ENCODE data around the gene KLHL29. TPM values are rescaled to one million over a fixed set of nuclear protein-coding genes. Genes with fewer than 3 reads are reported as not detected.

The KLHL29 gene
- total and polyA plus RNA-seq, 2 of the 13 experiments (the other 11 are each of a cell fraction or from before 2014, with no cell fraction given) = 0.01 TPM; not detected in 1

- no peak for TF ChIP-seq TERF1 (CRISPR knock-in tag; IDR thresholded peaks at IDR 0.05)
- no peak for TF ChIP-seq MEF2D (CRISPR knock-in tag; IDR thresholded peaks at IDR 0.05)
- no peak for TF ChIP-seq ZFP36 (IDR thresholded peaks at IDR 0.05; ENCODE audit: borderline replicate concordance, low read depth, low read length, partially characterized antibody)
- TF ChIP-seq RFX5 (IDR thresholded peaks at IDR 0.05; ENCODE audit: low read depth, low read length) = no peak
- TF ChIP-seq ZFP1 (CRISPR knock-in tag; IDR thresholded peaks at IDR 0.05) = no peak
- TF ChIP-seq POLR2A (IDR thresholded peaks at IDR 0.05; ENCODE audit: insufficient read depth in 1 of 2, low read depth in 2 of 2, low read length in 2 of 2) = no peak
- TF ChIP-seq, protein P1, sequence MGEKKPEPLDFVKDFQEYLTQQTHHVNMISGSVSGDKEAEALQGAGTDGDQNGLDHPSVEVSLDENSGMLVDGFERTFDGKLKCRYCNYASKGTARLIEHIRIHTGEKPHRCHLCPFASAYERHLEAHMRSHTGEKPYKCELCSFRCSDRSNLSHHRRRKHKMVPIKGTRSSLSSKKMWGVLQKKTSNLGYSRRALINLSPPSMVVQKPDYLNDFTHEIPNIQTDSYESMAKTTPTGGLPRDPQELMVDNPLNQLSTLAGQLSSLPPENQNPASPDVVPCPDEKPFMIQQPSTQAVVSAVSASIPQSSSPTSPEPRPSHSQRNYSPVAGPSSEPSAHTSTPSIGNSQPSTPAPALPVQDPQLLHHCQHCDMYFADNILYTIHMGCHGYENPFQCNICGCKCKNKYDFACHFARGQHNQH (CRISPR knock-in tag; IDR thresholded peaks at IDR 0.05) = no peak
- peak; percentile 22; the same call in 1 of the 2 replicates for TF ChIP-seq NR2F2 (IDR thresholded peaks at IDR 0.05; ENCODE audit: borderline replicate concordance, low read depth)
- no peak for TF ChIP-seq RFXAP (CRISPR knock-in tag; IDR thresholded peaks at IDR 0.05; ENCODE audit: borderline replicate concordance)
- no peak for TF ChIP-seq MAFG (CRISPR knock-in tag; IDR thresholded peaks at IDR 0.05)
- no peak for TF ChIP-seq ZNF124 (CRISPR knock-in tag; IDR thresholded peaks at IDR 0.05)
- TF ChIP-seq ZNF766 (CRISPR knock-in tag; IDR thresholded peaks at IDR 0.05; ENCODE audit: borderline replicate concordance) = no peak
- no peak for TF ChIP-seq ZKSCAN1 (IDR thresholded peaks at IDR 0.05; ENCODE audit: low read length)
- no peak for TF ChIP-seq KLF6 (CRISPR knock-in tag; IDR thresholded peaks at IDR 0.05)
- no peak for TF ChIP-seq ZNF737 (CRISPR knock-in tag; IDR thresholded peaks at IDR 0.05; ENCODE audit: borderline replicate concordance)
- TF ChIP-seq ADNP (CRISPR knock-in tag; IDR thresholded peaks at IDR 0.05) = no peak
- TF ChIP-seq, protein P2, sequence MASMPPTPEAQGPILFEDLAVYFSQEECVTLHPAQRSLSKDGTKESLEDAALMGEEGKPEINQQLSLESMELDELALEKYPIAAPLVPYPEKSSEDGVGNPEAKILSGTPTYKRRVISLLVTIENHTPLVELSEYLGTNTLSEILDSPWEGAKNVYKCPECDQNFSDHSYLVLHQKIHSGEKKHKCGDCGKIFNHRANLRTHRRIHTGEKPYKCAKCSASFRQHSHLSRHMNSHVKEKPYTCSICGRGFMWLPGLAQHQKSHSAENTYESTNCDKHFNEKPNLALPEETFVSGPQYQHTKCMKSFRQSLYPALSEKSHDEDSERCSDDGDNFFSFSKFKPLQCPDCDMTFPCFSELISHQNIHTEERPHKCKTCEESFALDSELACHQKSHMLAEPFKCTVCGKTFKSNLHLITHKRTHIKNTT (CRISPR knock-in tag; IDR thresholded peaks at IDR 0.05) = no peak
- no peak for TF ChIP-seq GABPB1 (CRISPR knock-in tag; IDR thresholded peaks at IDR 0.05)
- no peak for TF ChIP-seq FUBP1 (CRISPR knock-in tag; IDR thresholded peaks at IDR 0.05; ENCODE audit: borderline replicate concordance)
- TF ChIP-seq MAFF (IDR thresholded peaks at IDR 0.05; ENCODE audit: low read depth, low read length) = no peak
- no peak for TF ChIP-seq ZNF839 (CRISPR knock-in tag; IDR thresholded peaks at IDR 0.05; ENCODE audit: borderline replicate concordance)
- TF ChIP-seq HCFC1 (IDR thresholded peaks at IDR 0.05; ENCODE audit: low read depth, low read length) = no peak
- no peak for TF ChIP-seq SP1 (IDR thresholded peaks at IDR 0.05)
- TF ChIP-seq SP1 (CRISPR knock-in tag; IDR thresholded peaks at IDR 0.05) = no peak
- TF ChIP-seq, protein P3, sequence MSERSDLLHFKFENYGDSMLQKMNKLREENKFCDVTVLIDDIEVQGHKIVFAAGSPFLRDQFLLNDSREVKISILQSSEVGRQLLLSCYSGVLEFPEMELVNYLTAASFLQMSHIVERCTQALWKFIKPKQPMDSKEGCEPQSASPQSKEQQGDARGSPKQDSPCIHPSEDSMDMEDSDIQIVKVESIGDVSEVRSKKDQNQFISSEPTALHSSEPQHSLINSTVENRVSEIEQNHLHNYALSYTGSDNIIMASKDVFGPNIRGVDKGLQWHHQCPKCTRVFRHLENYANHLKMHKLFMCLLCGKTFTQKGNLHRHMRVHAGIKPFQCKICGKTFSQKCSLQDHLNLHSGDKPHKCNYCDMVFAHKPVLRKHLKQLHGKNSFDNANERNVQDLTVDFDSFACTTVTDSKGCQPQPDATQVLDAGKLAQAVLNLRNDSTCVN (CRISPR knock-in tag; IDR thresholded peaks at IDR 0.05; ENCODE audit: borderline replicate concordance) = peak; percentile 89
- TF ChIP-seq NAIF1 (CRISPR knock-in tag; IDR thresholded peaks at IDR 0.05; ENCODE audit: borderline replicate concordance) = no peak
- peak; percentile 22; the same call in 1 of the 2 replicates for TF ChIP-seq HOXA3 (CRISPR knock-in tag; IDR thresholded peaks at IDR 0.05)
Measured at GRCh38 chr2:23664066-23664788, 279.2 kb downstream of the KLHL29 start (continued).

Data from HepG2 (cell line).